Endothelial cell of umbilical vein (primary cell): ENCODE results near the gene MSL3B.

ENCODE experiments used
- BruUV-seq: library from RNA; stranded (reverse); fragments of 400-500 nt; replicated peaks from 2 replicates; lab custom pipeline; 2021; lab: Mats Ljungman, UMichigan
- CTCF ChIA-PET: fragments of 300-600, 350-600 bp; sonication (Branson Sonifier 250); formaldehyde crosslinking; loops from one replicate; lab custom pipeline; 2021; ENCODE audit warnings: antibody characterized with exemption, inconsistent platforms; lab: Charles Lee
- POLR2A ChIA-PET: fragments of 300-600, 350-600 bp; sonication (Branson Sonifier 250); formaldehyde crosslinking; loops from one replicate; lab custom pipeline; 2021; ENCODE audit warnings: antibody characterized with exemption, inconsistent platforms; lab: Charles Lee
- DNase-seq: peaks from one replicate; pipeline ENCODE4 v3.0.0-alpha.2; 2011; ENCODE audit warnings: low read depth, low spot score
- FAIRE-seq: peaks from 2 replicates; lab custom pipeline; 2011; peaks lifted over from hg19 to GRCh38; lab: Jason Lieb, UNC
- H2AFZ ChIP-seq: 2 replicates; pipeline ENCODE4 v1.6.0; 2012; ENCODE audit warnings: low read depth, low read length, control low read depth, inconsistent platforms
- H3K27ac ChIP-seq: 2 replicates; pipeline ENCODE4 v1.5.1; 2011; ENCODE audit warnings: low read depth, mild to moderate bottlenecking, control low read depth, low read length, moderate library complexity; ENCODE audit not compliant: insufficient read depth
- H3K27me3 ChIP-seq, 2 experiments: 2 replicates each; pipeline versions ENCODE4 v1.6.0 to v1.6.1; 2011; ENCODE audit warnings: low read length in 2 of 2, mixed read lengths in 1 of 2; ENCODE audit not compliant: control insufficient read depth in 2 of 2, insufficient read depth in 2 of 2
- H3K36me3 ChIP-seq, 2 experiments: 2 replicates in 1 of 2; 3 replicates in 1 of 2; pipeline ENCODE4 v1.5.1; 2011; ENCODE audit warnings: low read length in 2 of 2, mild to moderate bottlenecking in 1 of 2, moderate library complexity in 1 of 2; ENCODE audit not compliant: control insufficient read depth in 2 of 2, insufficient read depth in 2 of 2; ENCODE audit errors: extremely low read depth in 1 of 2
- H3K4me1 ChIP-seq: 3 replicates; pipeline ENCODE4 v1.5.1; 2011; ENCODE audit warnings: mild to moderate bottlenecking, low read length; ENCODE audit not compliant: control insufficient read depth, insufficient read depth; ENCODE audit errors: extremely low read depth
- H3K4me2 ChIP-seq: 2 replicates; pipeline ENCODE4 v1.6.1; 2011; ENCODE audit warnings: low read length, control low read depth, mixed read lengths; ENCODE audit not compliant: insufficient read depth
- H3K4me3 ChIP-seq, 3 experiments: fragments of 200-600 bp in 1 of 3; sonication (generic), shearing (Covaris generic) in 1 of 3; replicated peaks in 1 of 3; 2 replicates each; pipeline ENCODE4 v1.5.1; 2011 to 2016; ENCODE audit warnings: control low read depth in 3 of 3, low read length in 3 of 3, mild to moderate bottlenecking in 2 of 3, inconsistent platforms in 1 of 3, low read depth in 1 of 3, moderate library complexity in 1 of 3; ENCODE audit not compliant: insufficient read depth in 1 of 3
- H3K79me2 ChIP-seq: 2 replicates; pipeline ENCODE4 v1.6.0; 2012; ENCODE audit warnings: low read length, inconsistent platforms; ENCODE audit not compliant: control insufficient read depth, insufficient read depth
- H3K9ac ChIP-seq: replicated peaks from 2 replicates; pipeline ENCODE3; 2011; ENCODE audit warnings: low read length, control low read depth; ENCODE audit not compliant: insufficient read depth; ENCODE audit errors: extremely low read depth
- H3K9me1 ChIP-seq: replicated peaks from 3 replicates; pipeline ENCODE4 v1.6.0; 2011; ENCODE audit warnings: mild to moderate bottlenecking, low read length; ENCODE audit not compliant: control insufficient read depth, insufficient read depth; ENCODE audit errors: extremely low read depth
- H3K9me3 ChIP-seq: replicated peaks from 2 replicates; pipeline ENCODE4 v1.5.1; 2012; ENCODE audit warnings: low read length, inconsistent platforms; ENCODE audit not compliant: control insufficient read depth, insufficient read depth
- H4K20me1 ChIP-seq: replicated peaks from 2 replicates; pipeline ENCODE3; 2011; ENCODE audit warnings: mild to moderate bottlenecking, low read length; ENCODE audit not compliant: control insufficient read depth, insufficient read depth; ENCODE audit errors: extremely low read depth
- EZH2 ChIP-seq: IDR thresholded peaks from 2 replicates; pipeline ENCODE4 v1.6.1; 2012; ENCODE audit warnings: borderline replicate concordance, low read depth, mild to moderate bottlenecking, moderate library complexity, low read length, inconsistent platforms; ENCODE audit not compliant: severe bottlenecking
- FOS ChIP-seq: IDR thresholded peaks from 2 replicates; pipeline ENCODE4 v1.6.1; 2011; ENCODE audit warnings: mild to moderate bottlenecking, low read length, moderate library complexity, borderline replicate concordance; ENCODE audit not compliant: insufficient read depth
- GATA2 ChIP-seq: IDR thresholded peaks from 2 replicates; pipeline ENCODE4 v1.7.0; 2011; ENCODE audit warnings: low read depth, mild to moderate bottlenecking, moderate library complexity, mixed read lengths, low read length; ENCODE audit not compliant: insufficient read length, insufficient read depth
- JUN ChIP-seq: IDR thresholded peaks from 2 replicates; pipeline ENCODE4 v1.6.1; 2011; ENCODE audit warnings: borderline replicate concordance, low read depth; ENCODE audit not compliant: insufficient read length, insufficient read depth
- MYC ChIP-seq: IDR thresholded peaks from one replicate; pipeline ENCODE4 v1.6.1; 2011; ENCODE audit warnings: mild to moderate bottlenecking, low read depth, low read length
- POLR2A ChIP-seq: IDR thresholded peaks from 2 replicates; pipeline ENCODE4 v1.6.1; 2012; ENCODE audit warnings: low read depth, mild to moderate bottlenecking, control low read depth, low read length
- POLR2AphosphoS5 ChIP-seq: IDR thresholded peaks from 2 replicates; pipeline ENCODE4 v1.6.1; 2012; ENCODE audit warnings: low read depth, mild to moderate bottlenecking, control low read depth, low read length, moderate library complexity; ENCODE audit not compliant: insufficient read depth
- dilution Hi-C: fragments of 300-500 bp; cut with MboI; formaldehyde crosslinking; loops from one replicate; pipeline ENCODE4 v1.15.0; 2019; ENCODE audit warnings: low sequenced_read_pairs; ENCODE audit not compliant: extremely low pct_ligation_motif_present
- intact Hi-C: fragments of 100-400 bp; cut with micrococcal nuclease; formaldehyde crosslinking; loops from one replicate; pipeline ENCODE4 v1.10.0; 2022
- TF ChIP-seq, protein P1 (sequence below): IDR thresholded peaks from 2 replicates; pipeline ENCODE4 v1.6.1; 2011; ENCODE audit not compliant: insufficient read depth, insufficient read length
- TF ChIP-seq, protein P2 (sequence below), 2 donors: IDR thresholded peaks; 1 replicate in 1 of 2; 2 replicates in 1 of 2; pipeline ENCODE4 v1.5.1; 2011; ENCODE audit warnings: low read length in 2 of 2, mild to moderate bottlenecking in 2 of 2, moderate library complexity in 2 of 2, control low read depth in 1 of 2, inconsistent platforms in 1 of 2, low read depth in 1 of 2; ENCODE audit not compliant: insufficient read depth in 1 of 2; ENCODE audit errors: extremely low read depth in 1 of 2

The MSL3B gene

DNA sequence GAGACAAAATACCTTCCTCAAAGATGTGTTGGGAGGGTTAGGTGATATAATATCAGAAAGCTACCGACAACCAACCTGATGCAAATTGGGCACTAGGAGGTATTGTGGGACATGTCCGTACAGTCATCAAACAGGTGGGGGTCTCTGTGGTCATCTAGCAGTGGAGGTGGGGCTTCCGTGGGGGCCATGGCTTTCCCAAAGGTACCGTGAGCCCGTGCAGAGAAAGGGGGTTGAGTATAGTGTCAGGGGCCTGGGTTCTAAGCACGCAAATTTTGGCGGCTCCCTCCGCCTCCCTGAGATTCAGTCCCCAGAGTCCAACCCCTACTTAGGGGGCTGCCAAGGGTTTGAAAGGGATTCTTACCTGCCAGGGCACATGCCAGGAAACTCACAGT is 46.5 kb downstream of the MSL3B start:
- H3K9me1 ChIP-seq = no peaks in the 10 kb centered on the region
- H3K36me3 ChIP-seq = no peaks in the 10 kb centered on the region
- no peak overlapping the region for H3K27ac ChIP-seq
- intact Hi-C loops = no loop called here
- no peak overlapping the region for H3K4me3 ChIP-seq
- BruUV-seq = no TSS peak
- H2AFZ ChIP-seq = no peak overlapping the region
- ChIA-PET CTCF (no interaction called here), POLR2A (no interaction called here)
- no peak overlapping the region for H3K9ac ChIP-seq
- no peaks in the 10 kb centered on the region for H3K27me3 ChIP-seq
- dilution Hi-C loops = no loop called here
- H3K4me2 ChIP-seq = no peak overlapping the region
- H4K20me1 ChIP-seq = no peaks in the 10 kb centered on the region
- no peaks in the 10 kb centered on the region for H3K4me1 ChIP-seq
- FAIRE-seq (no peak), DNase-seq (no peak)
- TF ChIP-seq, protein P1, sequence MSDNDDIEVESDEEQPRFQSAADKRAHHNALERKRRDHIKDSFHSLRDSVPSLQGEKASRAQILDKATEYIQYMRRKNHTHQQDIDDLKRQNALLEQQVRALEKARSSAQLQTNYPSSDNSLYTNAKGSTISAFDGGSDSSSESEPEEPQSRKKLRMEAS = no peak
- TF ChIP-seq EZH2 = no peak
- TF ChIP-seq GATA2 = no peak
- H3K79me2 ChIP-seq = no peaks in the 10 kb centered on the region
- H3K9me3 ChIP-seq = no peaks in the 10 kb centered on the region

DNA sequence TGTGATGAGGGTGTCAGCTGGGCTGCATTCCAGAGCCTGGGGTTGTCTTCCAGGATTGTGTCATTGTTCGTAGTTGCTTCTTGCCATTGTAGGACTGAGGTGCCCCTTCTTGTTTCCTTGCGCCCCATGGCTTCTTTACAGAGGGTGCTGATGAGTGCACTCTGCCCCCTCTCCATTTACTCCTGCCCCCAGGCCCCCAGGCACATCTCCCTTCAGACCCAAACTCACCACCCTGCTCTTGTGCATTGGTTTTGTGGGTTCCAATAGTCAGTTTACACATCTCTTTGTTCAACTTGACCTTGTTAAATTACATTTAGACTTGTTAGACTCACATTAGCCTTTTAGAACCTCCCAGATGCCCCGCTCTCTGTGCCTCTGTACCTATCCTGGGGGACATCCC is 47.0 kb downstream of the MSL3B start:
- no peak for FAIRE-seq
- CTCF ChIA-PET = no interaction called here
- no peak for DNase-seq
- no peak overlapping the region for H3K4me2 ChIP-seq
- no peaks in the 10 kb centered on the region for H3K9me1 ChIP-seq
- no peak for TF ChIP-seq MYC
- TF ChIP-seq JUN = no peak
- TF ChIP-seq, protein P1 = no peak
- no peak for TF ChIP-seq EZH2
- TF ChIP-seq, protein P2, sequence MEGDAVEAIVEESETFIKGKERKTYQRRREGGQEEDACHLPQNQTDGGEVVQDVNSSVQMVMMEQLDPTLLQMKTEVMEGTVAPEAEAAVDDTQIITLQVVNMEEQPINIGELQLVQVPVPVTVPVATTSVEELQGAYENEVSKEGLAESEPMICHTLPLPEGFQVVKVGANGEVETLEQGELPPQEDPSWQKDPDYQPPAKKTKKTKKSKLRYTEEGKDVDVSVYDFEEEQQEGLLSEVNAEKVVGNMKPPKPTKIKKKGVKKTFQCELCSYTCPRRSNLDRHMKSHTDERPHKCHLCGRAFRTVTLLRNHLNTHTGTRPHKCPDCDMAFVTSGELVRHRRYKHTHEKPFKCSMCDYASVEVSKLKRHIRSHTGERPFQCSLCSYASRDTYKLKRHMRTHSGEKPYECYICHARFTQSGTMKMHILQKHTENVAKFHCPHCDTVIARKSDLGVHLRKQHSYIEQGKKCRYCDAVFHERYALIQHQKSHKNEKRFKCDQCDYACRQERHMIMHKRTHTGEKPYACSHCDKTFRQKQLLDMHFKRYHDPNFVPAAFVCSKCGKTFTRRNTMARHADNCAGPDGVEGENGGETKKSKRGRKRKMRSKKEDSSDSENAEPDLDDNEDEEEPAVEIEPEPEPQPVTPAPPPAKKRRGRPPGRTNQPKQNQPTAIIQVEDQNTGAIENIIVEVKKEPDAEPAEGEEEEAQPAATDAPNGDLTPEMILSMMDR (IDR thresholded peaks at IDR 0.05; ENCODE audit: extremely low read depth in 1 of 2, insufficient read depth in 1 of 2, low read depth in 1 of 2, low read length in 2 of 2) = no peak
- no peak for TF ChIP-seq GATA2
- TF ChIP-seq FOS = no peak
- TF ChIP-seq POLR2AphosphoS5 = no peak
- TF ChIP-seq POLR2A = no peak
- H3K9me3 ChIP-seq = no peaks in the 10 kb centered on the region
- no peaks in the 10 kb centered on the region for H4K20me1 ChIP-seq
- no peaks in the 10 kb centered on the region for H3K36me3 ChIP-seq
- no peak overlapping the region for H3K4me3 ChIP-seq
- H3K4me1 ChIP-seq = no peaks in the 10 kb centered on the region
- POLR2A ChIA-PET = no interaction called here
- H2AFZ ChIP-seq = no peak overlapping the region
- no peak overlapping the region for H3K27ac ChIP-seq
- H3K27me3 ChIP-seq = no peaks in the 10 kb centered on the region
- BruUV-seq = no TSS peak
- H3K9ac ChIP-seq = no peak overlapping the region
- intact Hi-C loops (no loop called here), dilution Hi-C loops (no loop called here)
- no peaks in the 10 kb centered on the region for H3K79me2 ChIP-seq
